ENCODE measurements around the gene FTH1. TPM values are rescaled to one million over a fixed set of nuclear protein-coding genes. Genes with fewer than 3 reads are reported as not detected.

Gene FTH1
- polyA plus RNA-seq, 1 donor from 2014 or later: 597 TPM

DNA sequence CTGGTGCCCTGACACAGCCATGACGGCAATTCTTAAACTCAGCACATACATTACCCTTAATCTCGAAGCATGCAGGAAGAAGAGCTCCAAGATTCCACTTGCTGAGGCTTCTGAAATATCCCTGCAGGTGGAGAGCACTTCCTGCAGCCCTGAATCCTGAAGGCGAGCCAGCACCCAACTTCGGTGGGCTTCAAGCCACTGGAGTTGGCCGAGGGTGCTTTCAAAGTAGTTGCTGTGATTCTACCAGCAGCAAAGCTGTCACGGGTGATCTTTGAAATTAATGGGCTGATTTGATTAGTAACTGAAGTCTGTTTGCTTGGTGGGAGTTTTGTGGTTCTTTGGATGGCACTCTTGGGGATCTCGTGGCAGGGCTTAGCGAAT lies 9.0 kb upstream of the FTH1 start:
- Histone ChIP-seq H3K4me3 (ENCODE audit: low read length) (no peak overlapping the region), H3K9me3 (ENCODE audit: low read length) (no peaks in the 10 kb centered on the region), H2AFZ (ENCODE audit: low read depth, low read length) (no peak overlapping the region), H3K9me2 (ENCODE audit: insufficient read depth, low read length) (no peaks in the 10 kb centered on the region), H3K79me2 (replicated peaks; ENCODE audit: insufficient read depth, low read length) (no peaks in the 10 kb centered on the region), H3K9ac (ENCODE audit: low read length) (no peak overlapping the region), H3K27ac (ENCODE audit: low read length) (no peak overlapping the region), H3K36me3 (ENCODE audit: insufficient read depth, low read length) (no peaks in the 10 kb centered on the region), H3K4me2 (ENCODE audit: low read length) (no peak overlapping the region), H3F3A (ENCODE audit: insufficient read depth, low read length, poor library complexity, severe bottlenecking) (no peaks in the 10 kb centered on the region), H4K20me1 (ENCODE audit: insufficient read depth) (no peaks in the 10 kb centered on the region), H3K27me3 (ENCODE audit: insufficient read depth, low read depth, low read length) (no peaks in the 10 kb centered on the region)
- TF ChIP-seq EP300 (conservative IDR thresholded peaks at IDR 0.05; ENCODE audit: poor library complexity, severe bottlenecking) (no peak), MXI1 (conservative IDR thresholded peaks at IDR 0.05; ENCODE audit: poor library complexity, severe bottlenecking) (no peak), RAD21 (conservative IDR thresholded peaks at IDR 0.05) (no peak), TAF1 (IDR thresholded peaks at IDR 0.05; ENCODE audit: low read depth) (no peak), SMC3 (conservative IDR thresholded peaks at IDR 0.05; ENCODE audit: poor library complexity) (no peak), EZH2 (IDR thresholded peaks at IDR 0.05; ENCODE audit: borderline replicate concordance, insufficient read depth, low read length, poor library complexity, severe bottlenecking) (no peak), CTCF (IDR thresholded peaks at IDR 0.05; ENCODE audit: poor library complexity, severe bottlenecking) (no peak), POLR2AphosphoS5 (IDR thresholded peaks at IDR 0.05) (no peak)
- TF ChIP-seq, protein P1, sequence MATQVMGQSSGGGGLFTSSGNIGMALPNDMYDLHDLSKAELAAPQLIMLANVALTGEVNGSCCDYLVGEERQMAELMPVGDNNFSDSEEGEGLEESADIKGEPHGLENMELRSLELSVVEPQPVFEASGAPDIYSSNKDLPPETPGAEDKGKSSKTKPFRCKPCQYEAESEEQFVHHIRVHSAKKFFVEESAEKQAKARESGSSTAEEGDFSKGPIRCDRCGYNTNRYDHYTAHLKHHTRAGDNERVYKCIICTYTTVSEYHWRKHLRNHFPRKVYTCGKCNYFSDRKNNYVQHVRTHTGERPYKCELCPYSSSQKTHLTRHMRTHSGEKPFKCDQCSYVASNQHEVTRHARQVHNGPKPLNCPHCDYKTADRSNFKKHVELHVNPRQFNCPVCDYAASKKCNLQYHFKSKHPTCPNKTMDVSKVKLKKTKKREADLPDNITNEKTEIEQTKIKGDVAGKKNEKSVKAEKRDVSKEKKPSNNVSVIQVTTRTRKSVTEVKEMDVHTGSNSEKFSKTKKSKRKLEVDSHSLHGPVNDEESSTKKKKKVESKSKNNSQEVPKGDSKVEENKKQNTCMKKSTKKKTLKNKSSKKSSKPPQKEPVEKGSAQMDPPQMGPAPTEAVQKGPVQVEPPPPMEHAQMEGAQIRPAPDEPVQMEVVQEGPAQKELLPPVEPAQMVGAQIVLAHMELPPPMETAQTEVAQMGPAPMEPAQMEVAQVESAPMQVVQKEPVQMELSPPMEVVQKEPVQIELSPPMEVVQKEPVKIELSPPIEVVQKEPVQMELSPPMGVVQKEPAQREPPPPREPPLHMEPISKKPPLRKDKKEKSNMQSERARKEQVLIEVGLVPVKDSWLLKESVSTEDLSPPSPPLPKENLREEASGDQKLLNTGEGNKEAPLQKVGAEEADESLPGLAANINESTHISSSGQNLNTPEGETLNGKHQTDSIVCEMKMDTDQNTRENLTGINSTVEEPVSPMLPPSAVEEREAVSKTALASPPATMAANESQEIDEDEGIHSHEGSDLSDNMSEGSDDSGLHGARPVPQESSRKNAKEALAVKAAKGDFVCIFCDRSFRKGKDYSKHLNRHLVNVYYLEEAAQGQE (IDR thresholded peaks at IDR 0.05; ENCODE audit: borderline replicate concordance): no peak

- Histone ChIP-seq H2AFZ (ENCODE audit: low read depth, low read length) (no peak overlapping the region), H3K9me2 (ENCODE audit: insufficient read depth, low read length) (no peaks in the 10 kb centered on the region), H3K9ac (ENCODE audit: low read length) (no peak overlapping the region), H4K20me1 (ENCODE audit: insufficient read depth) (no peaks in the 10 kb centered on the region), H3K9me3 (ENCODE audit: low read length) (no peaks in the 10 kb centered on the region), H3K79me2 (replicated peaks; ENCODE audit: insufficient read depth, low read length) (no peaks in the 10 kb centered on the region), H3F3A (ENCODE audit: insufficient read depth, low read length, poor library complexity, severe bottlenecking) (no peaks in the 10 kb centered on the region), H3K4me3 (ENCODE audit: low read length) (no peak overlapping the region), H3K36me3 (ENCODE audit: insufficient read depth, low read length) (no peaks in the 10 kb centered on the region), H3K4me2 (ENCODE audit: low read length) (no peak overlapping the region), H3K27ac (ENCODE audit: low read length) (no peak overlapping the region), H3K27me3 (ENCODE audit: insufficient read depth, low read depth, low read length) (no peaks in the 10 kb centered on the region)
- TF ChIP-seq POLR2AphosphoS5 (IDR thresholded peaks at IDR 0.05): no peak
- TF ChIP-seq EZH2 (IDR thresholded peaks at IDR 0.05; ENCODE audit: borderline replicate concordance, insufficient read depth, low read length, poor library complexity, severe bottlenecking): no peak
- no peak for TF ChIP-seq TAF1 (IDR thresholded peaks at IDR 0.05; ENCODE audit: low read depth)
- TF ChIP-seq SMC3 (conservative IDR thresholded peaks at IDR 0.05; ENCODE audit: poor library complexity): no peak
- TF ChIP-seq RAD21 (conservative IDR thresholded peaks at IDR 0.05): no peak
- TF ChIP-seq MXI1 (conservative IDR thresholded peaks at IDR 0.05; ENCODE audit: poor library complexity, severe bottlenecking): no peak
- TF ChIP-seq, protein P1 (IDR thresholded peaks at IDR 0.05; ENCODE audit: borderline replicate concordance): no peak
- TF ChIP-seq CTCF (IDR thresholded peaks at IDR 0.05; ENCODE audit: poor library complexity, severe bottlenecking): no peak
- no peak for TF ChIP-seq EP300 (conservative IDR thresholded peaks at IDR 0.05; ENCODE audit: poor library complexity, severe bottlenecking)
These were observed 8.4 kb upstream of the FTH1 start for GRCh38 chr11:61975638-61976419.
